Stimulated activated CD4-positive, alpha-beta T cell treated with anti-CD3 and anti-CD28 coated beads, Interleukin-4, amount 100 ng/mL, for 24 hours (primary cell): ENCODE data around the gene CNTN1.

Experiments used
- DNase-seq: peaks from one replicate; pipeline ENCODE4 v3.0.0-alpha.2; 2020

CNTN1 gene

DNA sequence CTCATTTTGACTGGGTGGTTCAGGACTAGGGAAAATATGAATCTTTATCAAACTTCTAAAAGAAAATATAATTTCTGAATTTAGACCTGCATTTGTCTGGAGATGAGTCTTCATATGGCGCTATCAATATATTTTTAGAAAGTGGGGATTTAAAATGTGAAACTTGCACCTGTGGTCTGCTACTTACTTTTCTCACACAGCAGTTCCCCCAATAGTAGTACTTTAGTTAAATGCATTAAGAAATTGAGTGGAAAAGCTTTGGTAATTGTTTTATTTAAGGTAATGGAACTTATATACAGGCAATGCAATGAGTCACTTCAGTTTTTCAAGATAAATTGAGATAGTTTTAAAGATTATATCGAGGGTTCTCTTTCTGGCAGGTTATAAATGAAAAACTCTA lies 91.9 kb downstream of the CNTN1 start:
- no peak for DNase-seq

DNA sequence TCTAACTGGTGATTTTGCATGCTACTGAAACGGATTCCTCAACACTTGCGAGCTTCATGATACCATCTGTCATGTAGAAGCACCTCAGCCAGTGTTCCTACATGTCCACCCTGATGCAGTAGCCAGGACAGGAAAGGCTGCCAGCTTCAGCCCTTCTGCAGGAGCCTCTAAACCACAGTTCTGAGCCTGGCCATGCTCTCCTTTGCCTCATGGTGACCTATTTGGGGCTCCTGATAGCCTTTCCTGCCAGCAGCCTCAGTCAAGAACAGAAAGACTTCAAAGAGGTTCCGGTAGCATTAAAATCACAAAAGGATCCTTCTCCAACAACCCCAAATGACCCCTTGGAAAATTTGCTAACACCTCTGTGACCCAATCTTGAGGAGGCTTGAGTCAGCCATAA lies 96.0 kb downstream of the CNTN1 start:
- no peak for DNase-seq

DNA sequence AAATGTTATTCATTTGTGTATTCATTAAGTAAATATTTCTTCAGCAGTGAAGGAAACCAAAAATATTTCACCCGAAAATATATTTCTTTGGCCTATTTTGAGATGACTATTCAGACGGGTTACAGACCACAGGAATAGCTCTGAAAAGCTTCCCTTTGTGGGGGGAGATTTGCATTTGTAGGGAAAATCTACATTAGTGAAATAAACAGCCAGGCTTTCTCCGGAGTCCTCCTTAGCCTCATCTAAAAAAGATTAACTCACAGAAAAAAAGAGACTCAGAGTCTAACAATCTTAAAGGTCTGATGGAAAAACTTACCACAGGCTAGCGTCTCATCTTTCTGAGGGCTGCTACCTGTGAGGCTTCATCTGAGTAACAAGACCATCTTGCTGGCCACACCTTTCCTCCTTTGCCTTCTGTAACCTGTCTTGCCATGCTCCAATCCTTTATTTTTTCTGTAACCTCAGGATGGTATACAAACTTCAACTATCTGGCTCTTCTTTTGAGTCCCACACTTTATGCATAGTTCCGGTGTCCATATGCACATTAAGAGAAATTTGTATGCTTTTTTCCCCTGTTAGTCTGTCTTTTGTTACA lies 100.7 kb downstream of the CNTN1 start:
- no peak for DNase-seq

DNA sequence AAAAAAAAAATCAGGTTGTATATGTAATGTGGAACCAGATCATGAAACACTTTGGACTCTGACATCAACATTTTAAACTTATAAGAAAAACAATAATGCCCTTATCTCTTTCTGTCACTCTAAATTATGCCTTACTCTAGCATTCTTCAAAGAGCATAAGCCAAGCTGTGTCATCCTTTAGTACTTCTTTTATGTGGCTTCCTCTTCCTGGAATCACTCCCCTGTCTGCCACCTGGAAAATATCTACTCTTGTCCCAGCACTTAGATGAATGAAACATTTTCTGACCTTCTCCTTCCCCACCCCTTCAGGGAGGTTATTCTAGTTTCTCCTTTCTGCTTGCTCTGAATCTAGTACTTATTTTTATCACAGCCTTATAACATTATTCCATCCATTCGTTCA lies 101.2 kb downstream of the CNTN1 start:
- DNase-seq: no peak

DNA sequence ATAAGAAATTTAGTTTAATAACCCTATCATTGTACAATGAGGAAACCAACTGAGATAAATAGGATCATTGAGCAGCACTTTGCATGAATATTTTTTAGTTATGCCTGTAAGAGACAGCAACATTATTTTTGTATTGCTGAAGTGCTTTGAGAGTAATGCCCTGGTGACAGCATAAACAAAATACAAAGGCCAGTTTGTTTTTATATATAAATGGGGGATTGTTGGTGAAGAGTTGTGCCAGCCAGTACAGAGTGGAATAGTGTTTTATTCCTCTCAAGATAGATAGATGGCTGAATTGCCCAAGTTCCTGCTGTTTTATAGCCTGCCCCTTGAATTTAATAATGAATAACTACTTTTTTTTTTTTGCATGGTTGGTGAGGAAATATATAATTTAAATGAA lies 101.8 kb downstream of the CNTN1 start:
- DNase-seq: no peak

DNA sequence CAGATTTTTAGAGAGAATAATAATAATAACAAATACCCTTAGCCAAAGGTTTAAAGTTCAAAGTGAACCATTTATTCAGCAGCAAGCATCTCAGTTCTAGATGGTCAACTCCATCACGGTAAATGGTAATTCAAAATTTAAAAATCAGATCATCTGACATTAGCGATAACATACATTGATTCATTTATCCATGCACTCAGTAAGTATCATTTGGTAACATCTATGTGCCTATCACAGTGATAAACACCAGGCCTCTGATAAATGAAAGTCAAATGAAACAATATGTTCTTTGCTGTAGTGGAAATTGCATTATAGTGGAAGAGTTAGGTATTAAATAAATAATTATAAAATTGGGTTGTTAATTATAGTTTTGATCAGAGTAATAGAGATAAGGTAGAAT lies 108.8 kb downstream of the CNTN1 start:
- no peak for DNase-seq

DNA sequence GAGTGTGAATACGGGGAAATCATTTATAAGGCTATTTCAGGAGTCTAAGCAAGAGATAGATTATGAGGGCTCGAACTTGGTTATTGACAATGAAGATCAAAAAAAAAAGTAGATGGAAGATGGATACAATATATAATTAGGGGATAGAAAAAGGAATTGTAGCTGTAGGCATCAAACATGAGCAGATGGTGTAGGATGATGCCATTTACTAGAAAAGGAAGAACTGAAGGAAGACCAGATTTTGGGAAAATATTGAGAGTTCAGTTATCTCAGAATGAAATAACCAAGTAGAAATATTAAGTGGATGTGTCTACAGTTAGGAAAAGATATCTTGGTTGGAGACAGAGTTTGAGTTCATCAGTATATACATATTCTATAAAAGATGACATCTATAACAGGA lies 109.6 kb downstream of the CNTN1 start:
- DNase-seq: no peak

DNA sequence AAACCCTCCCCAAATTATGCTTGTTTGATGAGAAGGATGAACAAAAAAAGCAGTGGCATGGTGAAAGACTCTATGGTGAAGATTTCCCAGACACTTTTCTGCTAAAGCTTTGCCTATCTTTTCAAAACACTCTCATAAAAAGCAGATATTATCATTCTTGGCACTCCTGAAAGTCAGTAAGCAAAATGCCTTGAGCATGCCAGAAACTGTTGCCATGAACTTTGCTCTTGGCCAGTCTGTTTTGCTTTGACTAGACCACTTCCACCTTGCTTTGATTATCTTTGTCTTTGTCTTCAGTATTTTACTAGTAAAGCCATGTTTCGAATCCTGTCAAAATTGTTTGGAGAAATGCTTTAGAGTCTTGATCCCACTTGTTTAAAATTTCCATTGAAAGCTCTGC lies 110.4 kb downstream of the CNTN1 start:
- DNase-seq: no peak

DNA sequence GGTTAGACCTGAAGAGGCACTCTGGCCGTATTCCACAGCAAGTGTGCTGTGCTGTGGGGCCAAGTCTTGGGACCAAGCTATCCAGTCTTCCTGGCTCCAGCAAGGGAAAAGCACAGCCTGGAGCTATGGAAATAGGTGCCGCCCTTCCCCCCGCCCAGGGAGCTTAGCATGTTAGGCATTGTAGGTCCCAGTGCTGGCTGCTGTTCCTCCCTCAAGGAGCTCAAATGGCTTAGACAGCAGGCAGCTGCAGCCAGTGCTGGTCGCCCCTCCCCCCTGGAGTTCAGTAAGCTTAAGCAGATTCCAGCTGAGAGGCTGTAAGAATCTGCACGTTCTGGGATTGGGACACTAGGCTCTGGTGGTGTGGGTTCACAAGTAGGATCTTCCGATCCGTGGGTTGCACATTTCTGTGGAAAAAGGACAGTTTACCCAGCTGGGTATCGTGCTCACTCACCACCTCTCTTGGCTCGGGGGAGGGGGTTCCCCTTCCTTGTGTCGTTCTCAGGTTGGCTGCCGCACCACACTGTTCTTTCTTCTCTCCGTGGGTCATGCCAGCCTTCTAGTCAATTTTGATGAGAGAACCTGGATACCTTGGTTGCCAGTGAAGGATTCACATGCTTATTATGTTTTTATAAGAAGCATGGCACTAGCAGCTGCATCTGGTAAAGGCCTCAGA lies 127.3 kb downstream of the CNTN1 start:
- no peak for DNase-seq

DNA sequence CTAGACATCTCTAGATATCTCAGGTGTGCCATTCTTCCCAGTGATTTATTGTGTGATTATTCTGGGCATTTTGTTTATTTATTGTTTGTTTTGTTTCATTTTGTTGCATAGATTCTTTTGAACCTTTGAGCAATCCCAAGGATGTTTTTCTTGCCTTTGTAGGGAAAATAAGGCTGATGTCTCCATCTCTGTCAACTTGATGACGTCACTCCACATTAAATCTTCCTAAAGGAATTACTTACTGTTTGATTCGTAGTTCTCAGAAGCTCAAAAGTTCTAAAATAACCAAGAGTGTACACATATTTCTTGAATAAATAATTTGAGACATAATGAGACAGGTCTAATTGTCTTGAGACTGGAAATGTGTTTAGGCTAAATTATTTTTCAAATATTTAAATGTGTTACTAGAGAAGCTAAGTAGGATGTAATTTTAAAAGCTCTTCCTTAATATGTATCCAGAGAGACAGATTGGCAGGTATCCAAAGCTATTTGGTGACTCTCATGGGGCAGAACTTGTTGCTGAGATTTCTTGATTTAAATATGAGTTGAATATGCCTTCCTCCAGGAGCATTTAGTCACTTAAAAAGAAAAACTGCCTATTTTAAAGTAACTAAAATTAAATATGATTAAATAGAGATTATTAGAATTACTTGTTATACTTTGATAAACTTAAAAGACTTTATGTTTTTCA lies 128.7 kb downstream of the CNTN1 start:
- DNase-seq: no peak

DNA sequence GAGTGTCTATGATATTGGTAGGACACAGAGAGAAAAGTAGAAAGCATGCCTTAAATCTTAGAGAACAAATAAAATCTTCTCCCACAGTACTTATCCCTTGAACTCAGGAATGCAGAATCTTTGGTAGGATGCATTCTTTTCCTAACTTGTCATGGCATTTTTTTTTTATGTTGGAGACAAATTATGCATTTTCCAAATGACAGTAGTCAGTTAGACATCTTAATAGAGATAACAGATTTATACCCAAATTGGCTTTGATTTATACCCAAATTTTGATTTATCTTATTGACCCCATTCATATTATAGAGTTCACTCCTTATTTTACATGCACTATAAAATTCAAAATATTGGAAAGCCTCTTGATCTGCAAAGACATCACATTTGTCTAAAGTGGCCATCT lies 132.9 kb downstream of the CNTN1 start:
- DNase-seq: no peak

DNA sequence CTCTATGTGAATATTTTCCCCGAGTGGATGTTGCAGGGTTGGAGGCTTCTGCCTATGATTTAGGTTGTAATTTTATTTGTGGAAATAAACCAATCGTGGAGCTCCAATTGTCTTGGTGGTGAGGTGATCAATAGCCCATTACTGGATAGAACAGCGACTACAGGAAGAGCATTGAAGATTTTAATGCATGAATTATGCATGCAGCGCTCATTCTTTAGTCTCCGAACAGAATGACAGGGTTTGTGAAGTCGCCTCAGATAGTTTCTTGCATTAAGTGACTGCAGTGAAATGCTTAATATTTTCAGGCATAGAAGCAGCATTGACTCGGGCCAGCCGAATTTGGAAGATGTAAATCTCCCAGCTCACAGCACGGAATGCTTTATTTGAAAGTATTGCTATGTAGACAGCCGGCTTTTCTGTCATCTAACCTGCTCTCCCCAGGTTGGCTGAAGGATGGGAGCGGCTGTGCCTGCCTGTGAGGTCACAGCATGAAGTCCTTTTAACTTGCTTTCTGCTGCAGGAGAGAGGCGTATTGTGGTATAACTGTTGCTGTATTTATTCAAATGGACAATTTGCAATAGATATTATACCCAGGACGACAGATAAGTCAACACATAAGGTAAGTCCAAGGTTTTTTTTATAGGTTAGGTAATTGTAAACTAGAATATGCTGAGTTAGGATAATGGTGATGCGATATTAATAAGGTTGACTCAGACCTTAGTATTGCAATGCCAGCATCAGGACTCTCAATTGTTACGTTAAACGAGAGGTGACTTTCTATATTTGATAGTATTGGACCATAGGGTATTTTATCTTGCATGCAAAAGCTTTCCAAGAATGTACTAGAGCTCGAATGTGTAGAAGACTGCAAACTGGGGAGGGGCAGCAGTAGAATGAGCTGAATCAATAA lies 135.7 kb downstream of the CNTN1 start:
- no peak for DNase-seq

DNA sequence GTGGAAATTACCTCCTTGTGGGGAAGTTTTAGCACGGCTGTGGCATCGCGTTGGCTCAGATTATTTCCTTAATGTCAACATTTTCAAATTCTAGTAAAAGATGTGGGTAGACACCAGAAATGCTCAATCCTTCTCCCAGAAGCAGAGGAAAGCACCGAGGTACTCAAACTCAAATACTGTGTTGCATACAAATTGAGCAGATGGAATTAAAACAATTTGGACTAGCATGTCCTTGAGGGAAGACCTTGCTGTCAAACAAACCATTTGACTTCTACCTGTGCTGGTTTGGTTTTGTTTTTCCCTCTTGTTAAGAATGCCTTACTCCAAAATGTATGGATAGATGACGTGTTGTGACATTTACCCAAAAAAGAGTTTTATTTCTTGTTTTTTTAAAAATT lies 136.4 kb downstream of the CNTN1 start:
- no peak for DNase-seq

DNA sequence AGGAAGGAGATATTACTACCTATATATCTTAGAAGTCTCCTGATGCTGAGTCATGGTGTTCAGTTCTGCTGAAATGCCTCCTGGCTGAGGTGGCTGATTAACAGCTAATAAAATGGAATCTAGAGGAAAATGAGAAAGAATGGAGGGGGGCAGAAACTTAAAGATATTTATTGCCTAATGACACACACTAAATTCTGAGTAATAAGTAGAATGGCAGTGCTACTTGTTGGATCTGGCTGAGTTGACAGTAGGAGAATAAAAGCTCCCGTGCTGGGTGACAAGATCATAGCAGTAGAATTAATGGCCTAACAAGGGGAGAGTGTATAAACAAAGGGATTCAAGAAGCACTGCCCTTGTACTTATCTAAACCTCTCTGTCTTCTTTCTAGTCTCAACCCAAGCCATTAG lies 137.5 kb downstream of the CNTN1 start:
- no peak for DNase-seq

DNA sequence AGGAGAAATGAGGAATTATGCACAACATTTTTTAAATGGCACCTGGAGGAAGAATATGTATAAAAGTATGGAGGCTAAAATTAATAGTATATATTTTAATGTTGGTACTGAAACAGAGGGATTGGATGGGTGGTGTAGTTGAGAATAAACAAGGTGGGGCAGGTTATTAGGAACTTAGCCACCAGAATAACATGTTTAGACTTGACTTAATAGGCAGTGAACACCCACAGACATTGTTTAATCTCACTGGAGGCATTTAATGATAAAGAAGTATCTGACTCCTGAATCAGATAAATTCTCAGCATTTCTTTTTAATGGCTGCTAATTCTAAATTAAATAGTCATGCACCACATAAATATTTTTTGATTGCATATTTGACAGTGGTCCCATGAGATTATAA lies 139.7 kb downstream of the CNTN1 start:
- DNase-seq: no peak

DNA sequence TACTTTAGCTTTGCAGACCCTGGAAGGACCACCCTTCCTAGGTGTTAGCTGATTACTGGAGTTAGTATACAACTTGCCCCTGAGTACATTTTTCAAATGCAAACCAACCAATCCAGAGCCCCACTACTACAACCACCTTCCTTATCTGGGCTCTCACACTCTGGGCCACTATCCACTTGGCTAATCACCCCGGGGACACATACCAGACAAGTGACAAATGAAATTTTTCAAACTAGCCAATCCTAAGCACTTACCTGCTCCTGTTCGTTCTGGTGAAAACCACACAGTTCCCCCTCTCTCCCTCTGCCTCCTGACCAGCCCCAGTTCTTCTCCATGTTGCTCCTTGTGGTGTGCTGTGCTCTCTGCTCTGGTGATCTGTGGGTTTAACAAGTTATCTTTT lies 140.4 kb downstream of the CNTN1 start:
- no peak for DNase-seq

DNA sequence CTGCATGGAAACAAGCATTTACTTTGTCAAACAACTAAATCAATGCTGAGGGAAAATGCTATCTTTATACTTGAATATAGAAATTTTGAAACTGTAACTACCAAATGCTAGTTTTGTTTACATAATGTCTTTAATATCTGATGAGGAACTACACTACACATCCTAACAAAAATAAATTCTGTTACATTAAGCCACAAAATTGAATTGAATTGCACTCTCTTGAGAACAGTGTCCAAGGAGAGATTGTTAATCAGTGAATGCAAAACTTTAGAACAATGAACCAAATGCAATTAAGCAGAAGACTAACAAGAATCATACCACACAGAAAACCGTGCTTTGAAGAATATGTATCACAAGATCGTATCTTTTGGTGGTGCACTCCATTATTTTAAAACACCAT lies 141.6 kb downstream of the CNTN1 start:
- no peak for DNase-seq

DNA sequence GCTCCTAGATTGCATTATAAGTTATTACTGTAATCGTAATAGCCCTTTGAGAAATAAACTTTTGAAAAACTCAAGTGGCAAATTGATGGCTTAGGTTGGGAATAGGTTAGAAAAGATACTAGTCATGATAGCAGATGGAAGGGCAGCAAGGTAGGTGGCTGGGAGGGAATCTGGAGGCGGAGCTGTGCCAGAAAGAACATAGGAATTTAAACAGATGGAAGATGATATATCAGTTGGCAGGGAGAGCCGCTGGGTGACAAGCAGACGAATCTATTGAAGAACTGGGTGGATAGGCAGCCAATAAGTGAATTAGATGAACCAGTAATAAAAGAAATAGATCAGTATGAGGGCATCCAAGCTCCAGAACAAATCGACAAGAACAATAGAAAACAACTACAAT lies 142.1 kb downstream of the CNTN1 start:
- no peak for DNase-seq

DNA sequence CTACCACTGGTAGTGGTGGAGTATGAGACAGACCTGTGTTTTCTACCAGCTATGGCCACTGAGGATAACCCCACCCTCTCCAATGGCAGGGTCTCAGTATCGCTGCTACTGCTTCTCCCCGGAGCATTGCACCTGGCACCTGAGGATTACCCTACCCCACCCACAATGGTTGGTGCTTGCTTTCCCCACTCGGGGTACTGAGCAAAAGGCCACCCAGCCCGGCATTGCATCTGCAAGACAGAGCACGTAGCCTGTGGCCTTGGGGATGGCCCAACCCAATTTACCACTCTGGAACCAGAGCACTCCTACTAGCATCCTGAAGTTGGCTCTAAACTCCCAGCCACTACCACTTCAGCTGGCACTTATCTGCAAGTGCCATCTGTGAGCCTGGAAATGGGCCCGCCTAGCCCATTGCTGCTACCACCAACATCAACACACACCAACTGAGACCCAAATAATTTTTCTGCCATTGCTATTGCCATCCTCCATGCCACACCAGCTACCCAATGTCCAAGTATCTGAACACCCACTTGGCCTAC lies 145.7 kb downstream of the CNTN1 start:
- DNase-seq: no peak

DNA sequence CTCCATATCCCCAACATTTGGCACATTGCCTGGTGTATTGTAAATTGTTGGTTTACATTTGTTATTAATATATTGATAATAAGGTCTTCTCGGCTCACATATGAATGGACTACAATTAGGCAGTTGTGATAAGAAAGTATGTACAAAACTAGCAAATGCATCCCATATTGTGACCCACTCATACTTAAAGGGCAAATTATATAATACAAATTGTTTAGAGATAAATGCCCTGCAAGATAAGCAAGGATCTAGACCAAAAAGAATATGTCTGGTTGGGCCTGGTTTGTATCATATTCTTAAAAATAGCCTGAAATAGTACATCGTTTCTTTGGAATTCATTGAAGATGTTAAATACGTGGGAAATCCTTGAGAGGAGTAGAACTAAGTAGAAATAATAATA lies 151.3 kb downstream of the CNTN1 start:
- DNase-seq: no peak

DNA sequence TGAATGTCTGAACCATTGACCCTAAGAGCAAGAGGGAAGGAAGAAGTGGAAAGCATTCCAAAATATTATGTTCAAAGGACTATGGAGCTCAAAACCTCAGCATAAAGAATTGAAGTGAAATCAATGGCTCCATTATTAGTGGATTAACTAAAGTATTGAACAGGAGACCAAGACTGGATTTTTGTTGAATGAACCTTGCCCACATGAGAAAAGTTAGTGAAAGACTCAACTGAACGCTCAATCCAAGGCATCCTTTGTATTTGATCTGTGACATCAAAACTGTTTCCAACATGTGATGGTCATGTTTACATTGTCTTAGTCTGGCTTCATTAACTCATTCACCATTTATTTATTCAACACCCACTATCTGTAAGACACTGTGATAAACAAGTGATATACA lies 161.0 kb downstream of the CNTN1 start:
- DNase-seq: no peak

DNA sequence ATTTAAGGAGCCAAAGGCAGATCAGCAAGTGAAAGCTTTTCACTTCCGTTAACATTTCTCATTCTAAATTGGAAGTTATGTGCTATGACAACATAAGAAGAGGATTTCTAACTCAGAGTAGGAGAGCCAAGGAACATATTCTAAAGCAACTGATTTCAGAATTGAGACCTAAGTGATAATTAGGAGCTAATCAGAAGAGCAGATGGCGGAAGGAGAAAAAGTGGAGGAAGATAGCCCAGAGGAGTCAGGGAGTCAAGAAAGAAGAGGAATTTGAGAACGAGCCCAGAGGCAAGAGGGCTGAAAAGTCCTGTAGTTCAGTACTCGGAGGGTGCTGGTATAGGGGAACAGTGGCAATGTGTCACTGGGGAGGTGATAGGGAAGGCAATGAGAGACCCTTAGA lies 162.4 kb downstream of the CNTN1 start:
- no peak for DNase-seq

DNA sequence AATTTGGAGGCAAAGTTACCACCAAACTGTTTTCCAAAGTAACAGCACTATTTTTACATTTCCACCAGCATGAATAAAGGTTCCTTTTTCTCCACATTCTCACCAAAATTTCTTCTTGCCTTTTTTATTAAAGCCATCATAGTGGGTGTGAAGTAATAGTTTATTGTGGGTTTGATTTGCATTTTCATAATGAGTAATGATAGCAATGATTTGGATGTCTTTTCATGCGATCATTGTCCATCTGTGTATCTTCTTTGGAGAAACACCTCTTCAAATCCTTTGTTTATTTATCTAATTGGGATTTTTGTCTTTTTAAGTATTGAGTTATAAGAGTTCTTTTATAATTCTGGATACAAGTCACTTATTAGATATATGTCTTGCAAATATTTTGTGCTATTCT lies 172.7 kb downstream of the CNTN1 start:
- no peak for DNase-seq
